ENCODE measurements around the gene DISC1. TPM values are rescaled to one million over a fixed set of nuclear protein-coding genes. Genes with fewer than 3 reads are reported as not detected.

DISC1 gene
- total and polyA plus RNA-seq, 2 donors (not counting 1 experiment from before 2014, with no cell fraction given), result 2.7 to 4.3 TPM

- Histone ChIP-seq H3K27me3 (replicated peaks in 1 of 4; ENCODE audit: control extremely low read depth in 1 of 4, control insufficient read depth in 3 of 4, insufficient read depth in 4 of 4, low read length in 3 of 4) (peaks cover 0 to 66% (median 27%) of the 10 kb centered on the region in 4 experiments), H3K27ac (ENCODE audit: low read length in 2 of 2) (no peak overlapping the region), H2AFZ (ENCODE audit: insufficient read depth, low read depth, low read length, poor library complexity, severe bottlenecking) (no peak overlapping the region), H3K4me2 (replicated peaks; ENCODE audit: low read depth, low read length, poor library complexity, severe bottlenecking) (no peak overlapping the region), H3K9me3 (ENCODE audit: control extremely low read depth in 1 of 3, control insufficient read depth in 2 of 3, insufficient read depth in 1 of 3, low read length in 2 of 3) (peaks cover 0 to 2% (median 0%) of the 10 kb centered on the region in 3 donors), H4K20me1 (ENCODE audit: control insufficient read depth, insufficient read depth, low read length, poor library complexity, severe bottlenecking) (peaks cover 37% of the 10 kb centered on the region), H3K4me1 (ENCODE audit: control insufficient read depth in 2 of 2, insufficient read depth in 2 of 2, low read length in 2 of 2) (peaks cover 13% of the 10 kb centered on the region in 2 donors), H3K9ac (ENCODE audit: low read length) (no peak overlapping the region), H3K4me3 (ENCODE audit: control extremely low read depth in 1 of 5, extremely low read depth in 1 of 5, insufficient read depth in 1 of 5, low read depth in 2 of 5, low read length in 4 of 5) (no peak overlapping the region), H3K36me3 (replicated peaks in 1 of 2; ENCODE audit: control extremely low read depth in 1 of 2, control insufficient read depth in 1 of 2, extremely low read depth in 1 of 2, insufficient read depth in 2 of 2, low read length in 1 of 2) (no peaks in the 10 kb centered on the region), H3K79me2 (ENCODE audit: control insufficient read depth, insufficient read depth, low read length) (peaks cover 8% of the 10 kb centered on the region)
- 93% methylated on average over 11 of the region's 11 CpGs for WGBS (ENCODE audit: insufficient coverage)
- Mint-ChIP-seq H3K27me3 (peaks cover 50% of the 10 kb centered on the region), H3K27ac (no peak overlapping the region), H3K4me1 (peaks cover 12% of the 10 kb centered on the region), H3K9me3 (ENCODE audit: insufficient read depth) (no peaks in the 10 kb centered on the region), H3K4me3 (no peak overlapping the region)
- no peak for TF ChIP-seq CTCF (IDR thresholded peaks at IDR 0.05)
- no peak for TF ChIP-seq EZH2 (IDR thresholded peaks at IDR 0.05; ENCODE audit: borderline replicate concordance, insufficient read depth, low read depth, low read length, poor library complexity, severe bottlenecking)
- POLR2A ChIA-PET, result no interaction called here
- ATAC-seq (ENCODE audit: low read depth), result no peak
- no peak for DNase-seq
- intact Hi-C loops (cut with micrococcal nuclease), result no loop called here
- CTCF ChIA-PET, result no interaction called here
Measured at GRCh38 chr1:231694075-231694431, 67.5 kb downstream of the DISC1 start.

- intact Hi-C loops (cut with micrococcal nuclease), result no loop called here
- Histone ChIP-seq H3K4me1 (ENCODE audit: control insufficient read depth in 2 of 2, insufficient read depth in 2 of 2, low read length in 2 of 2) (peaks cover 13 to 16% of the 10 kb centered on the region in 2 donors), H3K27me3 (replicated peaks in 1 of 4; ENCODE audit: control extremely low read depth in 1 of 4, control insufficient read depth in 3 of 4, insufficient read depth in 4 of 4, low read length in 3 of 4) (peaks cover 0 to 64% (median 26%) of the 10 kb centered on the region in 4 experiments), H3K27ac (ENCODE audit: low read length in 2 of 2) (no peak overlapping the region), H3K9me3 (ENCODE audit: control extremely low read depth in 1 of 3, control insufficient read depth in 2 of 3, insufficient read depth in 1 of 3, low read length in 2 of 3) (peaks cover 0 to 2% (median 0%) of the 10 kb centered on the region in 3 donors), H4K20me1 (ENCODE audit: control insufficient read depth, insufficient read depth, low read length, poor library complexity, severe bottlenecking) (peaks cover 35% of the 10 kb centered on the region), H3K79me2 (ENCODE audit: control insufficient read depth, insufficient read depth, low read length) (peaks cover 8% of the 10 kb centered on the region), H3K4me3 (ENCODE audit: control extremely low read depth in 1 of 5, extremely low read depth in 1 of 5, insufficient read depth in 1 of 5, low read depth in 2 of 5, low read length in 4 of 5) (no peak overlapping the region), H3K36me3 (replicated peaks in 1 of 2; ENCODE audit: control extremely low read depth in 1 of 2, control insufficient read depth in 1 of 2, extremely low read depth in 1 of 2, insufficient read depth in 2 of 2, low read length in 1 of 2) (no peaks in the 10 kb centered on the region), H2AFZ (ENCODE audit: insufficient read depth, low read depth, low read length, poor library complexity, severe bottlenecking) (no peak overlapping the region), H3K4me2 (replicated peaks; ENCODE audit: low read depth, low read length, poor library complexity, severe bottlenecking) (no peak overlapping the region), H3K9ac (ENCODE audit: low read length) (no peak overlapping the region)
- ATAC-seq (ENCODE audit: low read depth) (no peak), DNase-seq (no peak)
- Mint-ChIP-seq H3K27ac (no peak overlapping the region), H3K9me3 (ENCODE audit: insufficient read depth) (no peaks in the 10 kb centered on the region), H3K4me3 (no peak overlapping the region), H3K27me3 (peaks cover 52% of the 10 kb centered on the region), H3K4me1 (peaks cover 15% of the 10 kb centered on the region)
- CTCF ChIA-PET, result no interaction called here
- WGBS (ENCODE audit: insufficient coverage), result 62% methylated on average over 16 of the region's 18 CpGs
- POLR2A ChIA-PET, result no interaction called here
- no peak for TF ChIP-seq EZH2 (IDR thresholded peaks at IDR 0.05; ENCODE audit: borderline replicate concordance, insufficient read depth, low read depth, low read length, poor library complexity, severe bottlenecking)
- no peak for TF ChIP-seq CTCF (IDR thresholded peaks at IDR 0.05)
Measured at GRCh38 chr1:231694465-231695077, 68.0 kb downstream of the DISC1 start.
